C4-2B (cell line): Measurements from ENCODE around the gene PELI2.

Experiments used
- H3K27ac ChIP-seq: fragments of 450-650 bp; 2 replicates; pipeline ENCODE4 v1.5.1; 2017
- ZFX ChIP-seq: fragments of 450-650 bp; IDR thresholded peaks from 2 replicates; pipeline ENCODE4 v1.6.1; 2017
- TF ChIP-seq, protein P1 (sequence below): fragments of 450-650 bp; conservative IDR thresholded peaks from 2 replicates; pipeline ENCODE4 v1.5.1; 2017; ENCODE audit warnings: mild to moderate bottlenecking

The PELI2 gene

DNA sequence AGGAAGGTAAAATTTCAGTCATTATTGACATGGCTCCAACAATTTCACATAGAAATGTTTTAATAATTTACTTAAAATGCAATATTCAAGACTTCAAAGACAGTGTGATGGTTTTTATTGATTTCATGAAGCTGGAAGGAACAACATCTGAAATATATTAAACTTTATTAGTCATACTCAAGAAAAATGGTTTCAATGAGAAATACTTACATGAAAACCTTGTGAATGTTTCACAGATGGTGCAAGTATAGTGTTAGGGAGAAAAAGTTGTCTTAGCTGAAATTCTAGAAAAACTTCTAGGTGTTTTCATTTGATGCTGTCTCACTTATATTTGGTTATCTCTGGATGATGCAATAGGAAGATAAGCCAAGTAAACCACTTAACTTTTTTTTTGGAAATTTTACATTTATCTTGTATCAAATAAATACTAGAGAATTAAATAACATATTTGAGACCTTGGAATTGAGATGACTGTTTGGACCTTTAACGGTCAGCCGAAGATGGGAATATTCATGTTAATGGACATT is 65.5 kb downstream of the PELI2 start:
- no peak overlapping the region for H3K27ac ChIP-seq
- TF ChIP-seq, protein P1, sequence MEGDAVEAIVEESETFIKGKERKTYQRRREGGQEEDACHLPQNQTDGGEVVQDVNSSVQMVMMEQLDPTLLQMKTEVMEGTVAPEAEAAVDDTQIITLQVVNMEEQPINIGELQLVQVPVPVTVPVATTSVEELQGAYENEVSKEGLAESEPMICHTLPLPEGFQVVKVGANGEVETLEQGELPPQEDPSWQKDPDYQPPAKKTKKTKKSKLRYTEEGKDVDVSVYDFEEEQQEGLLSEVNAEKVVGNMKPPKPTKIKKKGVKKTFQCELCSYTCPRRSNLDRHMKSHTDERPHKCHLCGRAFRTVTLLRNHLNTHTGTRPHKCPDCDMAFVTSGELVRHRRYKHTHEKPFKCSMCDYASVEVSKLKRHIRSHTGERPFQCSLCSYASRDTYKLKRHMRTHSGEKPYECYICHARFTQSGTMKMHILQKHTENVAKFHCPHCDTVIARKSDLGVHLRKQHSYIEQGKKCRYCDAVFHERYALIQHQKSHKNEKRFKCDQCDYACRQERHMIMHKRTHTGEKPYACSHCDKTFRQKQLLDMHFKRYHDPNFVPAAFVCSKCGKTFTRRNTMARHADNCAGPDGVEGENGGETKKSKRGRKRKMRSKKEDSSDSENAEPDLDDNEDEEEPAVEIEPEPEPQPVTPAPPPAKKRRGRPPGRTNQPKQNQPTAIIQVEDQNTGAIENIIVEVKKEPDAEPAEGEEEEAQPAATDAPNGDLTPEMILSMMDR = no peak
- TF ChIP-seq ZFX = no peak

DNA sequence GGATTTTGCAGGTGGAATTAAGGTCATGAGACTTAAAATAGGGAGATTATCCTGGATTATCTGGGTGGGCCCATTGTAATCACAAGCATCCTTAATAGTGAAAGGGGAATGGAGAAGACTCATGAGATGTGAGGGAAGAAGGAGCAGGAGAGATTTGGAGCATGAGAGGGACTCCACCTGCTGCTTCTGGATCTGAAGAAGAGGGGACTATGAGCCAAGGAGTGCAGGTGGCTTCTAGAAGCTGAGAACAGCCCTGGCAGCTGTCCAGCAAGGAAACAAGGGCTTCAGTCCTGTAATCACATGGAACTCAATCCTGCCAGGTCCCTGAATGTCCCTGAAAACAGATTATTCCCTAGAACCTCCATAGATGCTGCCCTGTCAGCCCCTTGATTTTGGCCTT is 67.8 kb downstream of the PELI2 start:
- TF ChIP-seq ZFX = no peak
- TF ChIP-seq, protein P1 = no peak
- no peak overlapping the region for H3K27ac ChIP-seq

DNA sequence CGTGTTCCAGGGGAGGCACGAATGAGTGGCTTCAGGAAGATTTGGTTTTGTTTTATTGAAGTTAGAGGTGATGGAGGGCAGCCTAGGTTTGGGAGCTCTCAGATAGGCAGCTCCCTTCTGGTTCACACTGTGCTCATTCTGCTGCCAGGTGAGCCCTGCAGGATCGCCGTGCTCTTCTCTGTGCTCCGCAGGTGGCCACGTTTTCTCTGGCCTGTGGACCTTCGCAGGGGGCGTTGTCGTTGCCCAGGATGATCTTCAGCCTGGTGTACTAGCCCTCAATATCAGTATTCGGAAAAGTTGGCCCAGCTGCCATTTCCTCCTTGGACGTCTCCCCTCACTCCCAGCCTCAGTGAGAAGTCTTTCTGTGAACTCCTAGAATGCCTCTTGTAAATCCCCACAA is 69.5 kb downstream of the PELI2 start:
- H3K27ac ChIP-seq = no peak overlapping the region
- no peak for TF ChIP-seq ZFX
- TF ChIP-seq, protein P1 = no peak

DNA sequence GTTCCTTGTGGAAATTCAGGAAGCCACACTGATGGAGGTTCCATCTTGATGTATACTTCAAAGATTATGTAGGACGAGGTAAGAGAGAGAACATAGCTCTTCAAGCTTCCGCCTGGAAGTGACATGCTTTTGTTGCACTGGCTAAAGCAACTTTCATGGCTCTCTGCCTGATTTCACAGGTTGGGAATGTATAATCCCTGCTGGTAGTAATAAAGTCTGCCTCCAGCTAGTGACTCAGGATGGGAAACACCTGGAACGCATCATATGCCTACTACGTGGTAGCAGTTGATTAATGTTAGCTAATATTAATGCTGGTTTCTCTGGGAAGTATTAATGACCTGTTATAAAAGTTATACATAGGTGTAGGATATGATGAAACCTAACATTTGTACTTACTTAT is 71.1 kb downstream of the PELI2 start:
- H3K27ac ChIP-seq = no peak overlapping the region

DNA sequence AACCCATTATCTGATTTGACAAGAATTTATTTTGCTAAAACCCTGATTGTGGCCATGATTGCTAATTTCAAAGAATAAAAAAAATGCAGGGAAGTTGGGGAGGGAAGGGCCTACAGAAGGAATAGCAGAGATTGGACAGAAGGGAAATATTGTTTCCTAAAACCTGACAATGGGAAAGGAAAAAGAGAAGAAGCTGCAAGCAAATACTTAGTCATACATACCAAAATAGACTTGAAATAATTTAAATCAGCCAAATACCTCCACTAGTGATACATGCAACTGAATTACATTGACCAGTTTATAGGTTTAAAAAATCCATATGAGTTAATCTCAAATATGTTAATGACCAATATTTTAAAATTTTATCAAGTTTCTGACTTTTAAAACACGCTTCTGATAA is 75.1 kb downstream of the PELI2 start:
- no peak for TF ChIP-seq ZFX
- TF ChIP-seq, protein P1 = no peak
- H3K27ac ChIP-seq = no peak overlapping the region

More for the DNA sequence above, 71.1 kb downstream of the PELI2 start:
- TF ChIP-seq, protein P1 = no peak
- TF ChIP-seq ZFX = no peak

DNA sequence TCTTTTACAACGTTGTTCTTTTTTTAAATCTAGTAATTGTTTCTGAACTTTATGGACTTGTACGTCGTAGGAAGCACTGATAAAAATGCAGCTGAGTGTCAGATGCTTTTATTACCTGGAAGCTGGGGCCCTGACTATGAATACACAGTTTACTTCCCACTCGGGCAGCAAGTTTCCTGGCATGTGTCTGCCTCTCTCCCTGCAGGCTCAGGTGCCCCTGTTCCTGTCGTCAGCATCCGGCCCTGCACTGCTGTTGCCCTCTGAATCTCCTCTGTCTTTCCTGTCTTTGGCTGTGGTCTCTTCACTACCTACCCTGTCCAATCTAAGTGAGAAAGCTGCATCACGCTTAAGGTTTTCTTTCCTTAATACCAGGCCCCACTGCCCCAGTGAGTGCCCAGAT is 75.8 kb downstream of the PELI2 start:
- no peak overlapping the region for H3K27ac ChIP-seq
- TF ChIP-seq ZFX = no peak
- TF ChIP-seq, protein P1 = no peak

DNA sequence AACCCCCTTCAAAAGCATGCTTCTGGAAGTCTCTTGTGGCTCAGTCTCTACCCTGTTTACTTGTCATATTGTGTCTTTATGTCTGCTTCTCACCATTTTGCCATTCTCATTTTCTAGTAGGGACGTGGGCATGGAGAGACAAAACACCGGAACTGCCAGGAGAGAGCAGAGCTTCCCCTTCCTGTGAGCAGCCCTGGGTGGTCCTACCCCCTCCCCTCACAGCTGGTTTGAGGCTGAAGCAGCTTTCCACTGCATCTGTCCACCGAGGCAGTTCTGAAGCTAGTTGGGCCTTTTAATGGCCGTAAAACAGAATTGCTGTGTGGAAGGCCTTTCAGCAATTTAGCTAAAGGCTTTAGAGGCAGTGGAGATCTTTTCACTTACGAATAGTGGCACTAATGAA is 77.0 kb downstream of the PELI2 start:
- no peak for TF ChIP-seq ZFX
- TF ChIP-seq, protein P1 = no peak
- H3K27ac ChIP-seq = no peak overlapping the region
